GM18508 (cell line): ENCODE data around the gene MACROH2A2.
"Not testable (repeated sequence)": the region's sequence is repeated elsewhere in the genome, so short reads cannot be mapped to it uniquely, and the experiment has no call there.

Experiments used
- ATAC-seq: cut with Tn5 transposase; IDR thresholded peaks from one replicate; pipeline ENCODE4 v1.9.1; 2021; ENCODE audit warnings: moderate number of reproducible peaks; ENCODE audit not compliant: insufficient read depth, unreplicated experiment

The MACROH2A2 gene

GRCh38 chr10:70146489-70147258 lies 94.0 kb downstream of the MACROH2A2 start, which contains the start of gene TYSND1:
TYSND1 (minus strand) TSS chr10:70146700; CDS start chr10:70146586, 114 bp downstream.
- peak; percentile 79 for ATAC-seq

GRCh38 chr10:70147259-70147625 lies 94.6 kb downstream of the MACROH2A2 start:
- ATAC-seq = no peak

- no peak for ATAC-seq
These were observed 95.9 kb downstream of the MACROH2A2 start for GRCh38 chr10:70148516-70148915.

- ATAC-seq = no peak
These were observed 102.7 kb downstream of the MACROH2A2 start for GRCh38 chr10:70155255-70155838.

DNA sequence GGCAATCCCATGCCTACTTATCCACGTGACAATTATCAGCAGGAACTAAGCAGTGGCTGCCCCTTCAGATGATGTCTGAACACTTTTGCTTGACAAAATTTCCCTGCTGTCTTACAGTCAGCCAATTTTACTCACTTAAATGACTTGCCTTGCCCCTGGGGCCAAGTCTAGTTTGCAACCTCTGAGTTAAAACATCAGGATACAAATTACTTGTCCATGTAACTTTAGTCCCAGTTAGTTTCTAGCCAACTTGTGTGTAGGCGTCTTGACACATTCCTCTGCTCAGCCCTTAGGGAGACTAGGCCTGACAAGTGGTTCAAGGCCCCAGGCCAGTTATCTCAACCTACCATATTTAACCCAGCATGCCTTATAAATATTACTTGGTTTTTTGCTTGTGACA lies 105.5 kb downstream of the MACROH2A2 start:
- ATAC-seq = no peak

DNA sequence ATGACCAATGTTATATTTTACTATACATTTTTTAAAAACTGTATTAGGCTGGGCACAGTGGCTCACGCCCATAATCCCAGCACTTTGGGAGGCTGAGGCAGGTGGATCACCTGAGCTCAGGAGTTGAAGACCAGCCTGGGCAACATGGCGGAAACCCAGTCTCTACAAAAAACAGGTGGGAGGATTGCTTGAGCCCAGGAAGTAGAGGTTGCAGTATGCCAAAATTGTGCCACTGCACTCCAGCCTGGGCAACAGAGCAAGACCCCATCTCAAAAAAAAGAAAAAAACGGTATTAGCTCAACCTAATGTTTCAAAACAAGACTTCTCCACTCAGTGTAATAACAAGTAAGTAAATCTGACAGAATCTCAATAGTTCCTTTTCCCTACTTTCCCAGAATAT lies 106.7 kb downstream of the MACROH2A2 start:
- ATAC-seq = not testable (repeated sequence)

GRCh38 chr10:70160798-70161197 lies 108.2 kb downstream of the MACROH2A2 start:
- no peak for ATAC-seq
